HepG2 (cell line): ENCODE measurements around the gene HSD11B2. TPM values are rescaled to one million over a fixed set of nuclear protein-coding genes. Genes with fewer than 3 reads are reported as not detected.
A peak's percentile ranks its signal among the peaks of the same experiment; 100 is the strongest.

Experiments
- ATAC-seq: fragments of 200-7000 bp; cut with Tn5 transposase; 3 replicates; pipeline ENCODE4 v1.9.1; 2020; ENCODE audit warnings: mild to moderate bottlenecking, moderate library complexity
- BruUV-seq: library from RNA; stranded (reverse); fragments of 400-500 nt; replicated peaks from 2 replicates; lab custom pipeline; 2021; lab: Mats Ljungman, UMichigan
- CTCF ChIA-PET: fragments of 300-600 bp; formaldehyde crosslinking; extraction: SDS; loops from one replicate; lab custom pipeline; 2021; ENCODE audit warnings: low total read pairs, inconsistent platforms, low intra/inter-chr PET ratio; lab: Yijun Ruan, JAX
- POLR2A ChIA-PET: fragments of 350-600 bp; sonication (Branson Sonifier 250); formaldehyde crosslinking; loops from one replicate; lab custom pipeline; 2020; ENCODE audit warnings: antibody characterized with exemption, inconsistent platforms; lab: Yijun Ruan, JAX
- DNase-seq: peaks from one replicate; pipeline ENCODE4 v3.0.0-alpha.2; 2015; ENCODE audit warnings: low spot score
- FAIRE-seq: peaks from 3 replicates; lab custom pipeline; 2011; peaks lifted over from hg19 to GRCh38; lab: Jason Lieb, UNC
- H2AFZ ChIP-seq: one replicate; pipeline ENCODE4 v1.6.1; 2011; ENCODE audit warnings: low read length, inconsistent platforms
- H3K27ac ChIP-seq: fragments of 300-600 bp; 3 replicates; pipeline ENCODE4 v1.8.0; 2011; ENCODE audit warnings: mixed run types, mild to moderate bottlenecking, mixed read lengths, low read length, inconsistent platforms; ENCODE audit not compliant: insufficient read depth; ENCODE audit errors: extremely low read length
- H3K27me3 ChIP-seq, 2 experiments: fragments of 200-600 bp in 1 of 2; 2 replicates in 1 of 2; 3 replicates in 1 of 2; pipeline versions ENCODE4 v1.6.0 to v1.8.0; 2011; ENCODE audit warnings: low read length in 2 of 2, mild to moderate bottlenecking in 2 of 2, moderate library complexity in 2 of 2, inconsistent platforms in 1 of 2; ENCODE audit not compliant: insufficient read depth in 2 of 2, control insufficient read depth in 1 of 2
- H3K36me3 ChIP-seq, 2 experiments: fragments of 200-600 bp in 1 of 2; replicated peaks in 1 of 2; 2 replicates in 1 of 2; 3 replicates in 1 of 2; pipeline versions ENCODE4 v1.5.1 to v1.8.0; 2011; ENCODE audit warnings: low read length in 2 of 2, inconsistent platforms in 1 of 2; ENCODE audit not compliant: insufficient read depth in 2 of 2, control insufficient read depth in 1 of 2
- H3K4me1 ChIP-seq: 2 replicates; pipeline ENCODE4 v1.5.1; 2012; ENCODE audit warnings: low read length, inconsistent platforms; ENCODE audit not compliant: insufficient read depth
- H3K4me2 ChIP-seq: 2 replicates; pipeline ENCODE4 v1.6.0; 2011; ENCODE audit warnings: low read depth, low read length, inconsistent platforms
- H3K4me3 ChIP-seq, 3 experiments: fragments of 200-600 bp in 1 of 3; sonication (generic), shearing (Covaris generic) in 1 of 3; replicated peaks in 1 of 3; 2 replicates each; pipeline ENCODE4 v1.5.1; 2011 to 2016; ENCODE audit warnings: low read length in 3 of 3, inconsistent platforms in 2 of 3, low read depth in 2 of 3, mild to moderate bottlenecking in 2 of 3, control low read depth in 1 of 3, mixed read lengths in 1 of 3; ENCODE audit not compliant: insufficient read depth in 1 of 3
- H3K79me2 ChIP-seq: one replicate; pipeline ENCODE4 v1.6.1; 2011; ENCODE audit warnings: low read length, inconsistent platforms; ENCODE audit not compliant: insufficient read depth
- H3K9ac ChIP-seq: 2 replicates; pipeline ENCODE4 v1.6.0; 2011; ENCODE audit warnings: mild to moderate bottlenecking, low read depth, low read length, inconsistent platforms; ENCODE audit not compliant: insufficient read depth
- H3K9me3 ChIP-seq: 2 replicates; pipeline ENCODE4 v1.5.1; 2012; ENCODE audit warnings: mild to moderate bottlenecking, low read length
- H4K20me1 ChIP-seq: 2 replicates; pipeline ENCODE4 v1.6.0; 2011; ENCODE audit warnings: inconsistent platforms, mild to moderate bottlenecking, low read length, moderate library complexity; ENCODE audit not compliant: insufficient read depth
- ATF7-NPFF ChIP-seq: sonication (generic); formaldehyde crosslinking; IDR thresholded peaks from 2 replicates; pipeline ENCODE4 v1.8.1; 2023; ENCODE audit warnings: mild to moderate bottlenecking, low read depth, missing genetic modification reagents, moderate library complexity
- CCDC6 ChIP-seq: sonication (generic); formaldehyde crosslinking; IDR thresholded peaks from 2 replicates; pipeline ENCODE4 v1.8.1; 2022; ENCODE audit warnings: mild to moderate bottlenecking, missing genetic modification reagents, moderate library complexity
- DNMT3B ChIP-seq: conservative IDR thresholded peaks from 2 replicates; pipeline ENCODE4 v1.6.1; 2016; ENCODE audit warnings: missing biosample characterization, control low read depth
- HOXA9 ChIP-seq: sonication (generic); formaldehyde crosslinking; IDR thresholded peaks from 2 replicates; pipeline ENCODE4 v1.8.1; 2022; ENCODE audit warnings: missing genetic modification reagents, mild to moderate bottlenecking, moderate library complexity, borderline replicate concordance
- KLF16 ChIP-seq, 2 experiments: sonication (generic) in 1 of 2; formaldehyde crosslinking in 1 of 2; IDR thresholded peaks; 2 replicates each; pipeline versions ENCODE4 v1.6.1 to v1.8.0; 2016 to 2023; ENCODE audit warnings: missing genetic modification reagents in 2 of 2, missing compliant biosample characterization in 1 of 2
- MLLT10 ChIP-seq: sonication (generic); formaldehyde crosslinking; IDR thresholded peaks from 2 replicates; pipeline ENCODE4 v1.4.0; 2020; ENCODE audit warnings: missing genetic modification reagents
- RFXANK ChIP-seq: IDR thresholded peaks from 2 replicates; pipeline ENCODE4 v1.6.1; 2016
- RXRB ChIP-seq: IDR thresholded peaks from 2 replicates; pipeline ENCODE4 v1.6.1; 2016; ENCODE audit warnings: borderline replicate concordance, missing genetic modification reagents, missing compliant biosample characterization
- TBL1XR1 ChIP-seq: fragments of 150-350 bp; IDR thresholded peaks from 2 replicates; pipeline ENCODE4 v1.6.1; 2014; ENCODE audit warnings: borderline replicate concordance, low read length; ENCODE audit not compliant: partially characterized antibody
- YY1 ChIP-seq: IDR thresholded peaks from 2 replicates; pipeline ENCODE4 v1.6.1; 2011; ENCODE audit warnings: low read length, low read depth, moderate library complexity, mild to moderate bottlenecking; ENCODE audit not compliant: insufficient read depth, insufficient replicate concordance
- ZBTB38 ChIP-seq: sonication (generic); formaldehyde crosslinking; IDR thresholded peaks from 2 replicates; pipeline ENCODE4 v1.5.1; 2020; ENCODE audit warnings: mild to moderate bottlenecking, missing genetic modification reagents
- ZFX ChIP-seq: sonication (generic); formaldehyde crosslinking; IDR thresholded peaks from 2 replicates; pipeline ENCODE4 v1.4.0; 2020; ENCODE audit warnings: mild to moderate bottlenecking, low read depth, missing genetic modification reagents, moderate library complexity
- ZMYM4 ChIP-seq: sonication (generic); formaldehyde crosslinking; IDR thresholded peaks from 2 replicates; pipeline ENCODE4 v1.8.1; 2023; ENCODE audit warnings: mild to moderate bottlenecking, missing genetic modification reagents
- ZNF337 ChIP-seq: sonication (generic); formaldehyde crosslinking; IDR thresholded peaks from 2 replicates; pipeline ENCODE4 v1.5.1; 2020; ENCODE audit warnings: missing genetic modification reagents, low read depth, mild to moderate bottlenecking, borderline replicate concordance
- ZNF382 ChIP-seq: sonication (generic); formaldehyde crosslinking; IDR thresholded peaks from 2 replicates; pipeline ENCODE4 v1.5.0; 2020; ENCODE audit warnings: missing genetic modification reagents, mild to moderate bottlenecking, borderline replicate concordance
- WGBS: methylation state at CpG from one replicate; pipeline ENCODE4 v1.1.6; 2017; ENCODE audit warnings: low lambda C conversion rate; 5-methylcytosine and 5-hydroxymethylcytosine counted together
- in situ Hi-C: cut with HindIII; loops from 2 replicates; pipeline ENCODE4 v1.10.0; 2017; ENCODE audit warnings: low pct_unique_long_range_greater_than_20kb; ENCODE audit not compliant: extremely low pct_ligation_motif_present
- intact Hi-C: fragments of 100-400 bp; cut with micrococcal nuclease; formaldehyde crosslinking; loops from one replicate; pipeline ENCODE4 v1.10.0; 2022; ENCODE audit not compliant: unreplicated experiment
- polyA plus RNA-seq, 8 experiments: library from polyadenylated mRNA; depleted of rRNA in 3 of 8; stranded (reverse) in 7 of 8; unstranded in 1 of 8; fragments of >200 nt; fragmentation: Illumina TruSeq in 4 of 8; extraction: Trizol in 4 of 8; gene quantifications; 2 replicates each; pipeline versions ENCODE4 v1.2.1 to v1.2.3, GENCODE V29; 2011 to 2016; ENCODE audit warnings: low read depth in 4 of 8, missing spikeins in 1 of 8, mixed read lengths in 1 of 8; ENCODE audit not compliant: insufficient read depth in 1 of 8
- total RNA-seq, 5 experiments: library from RNA; depleted of rRNA; stranded (reverse); fragments of >200 nt; fragmentation: Illumina TruSeq; extraction: Trizol; gene quantifications; 2 replicates each; pipeline ENCODE4 v1.2.3, GENCODE V29; 2016; ENCODE audit warnings: low read depth in 1 of 5
- TF ChIP-seq, protein P1 (sequence below): sonication (generic); formaldehyde crosslinking; IDR thresholded peaks from 2 replicates; pipeline ENCODE4 v1.4.0; 2020; ENCODE audit warnings: missing genetic modification reagents
- TF ChIP-seq, protein P2 (sequence below): sonication (generic); formaldehyde crosslinking; IDR thresholded peaks from 2 replicates; pipeline ENCODE4 v1.4.0; 2020; ENCODE audit warnings: missing genetic modification reagents, borderline replicate concordance

HSD11B2 gene
- total and polyA plus RNA-seq, 2 of the 13 experiments (the other 11 are each of a cell fraction or from before 2014, with no cell fraction given) = 8.9 to 13.6 TPM

DNA sequence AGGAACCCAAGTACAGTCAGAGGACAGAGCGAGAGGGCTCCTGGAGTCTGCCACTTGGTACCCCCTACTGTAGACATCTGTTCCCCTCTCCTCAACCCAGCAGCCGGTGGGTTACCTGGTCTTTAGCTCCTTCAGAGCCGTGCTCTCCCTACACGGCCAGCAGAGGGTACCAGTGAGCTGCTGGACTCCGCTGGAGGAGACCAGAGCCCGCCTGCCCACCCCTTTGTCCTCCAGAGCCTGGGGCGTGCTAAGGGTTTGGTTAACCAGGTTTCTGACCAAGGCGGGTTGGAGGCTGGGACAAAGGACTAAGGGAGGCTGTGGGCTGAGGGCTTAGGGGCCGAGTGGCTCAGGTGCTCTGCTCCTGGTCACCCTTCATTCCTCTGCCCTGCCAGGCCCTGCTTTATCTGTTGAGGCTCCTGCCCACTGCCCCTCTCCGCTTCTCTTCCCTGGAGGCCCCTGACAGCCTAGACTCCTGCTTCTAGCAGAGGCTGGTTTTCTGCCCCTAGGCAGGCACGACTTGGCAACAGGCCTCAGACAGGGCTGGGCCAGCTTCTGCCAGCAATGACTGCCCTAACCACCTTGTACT is 2.7 kb upstream of the HSD11B2 start (continued):
- peak; percentile 62 for TF ChIP-seq RXRB (CRISPR knock-in tag)
- 0 out of 4 replicates have a peak, but pooled peaks of 1 of the 2 experiments have one; percentile 61 for TF ChIP-seq KLF16 (CRISPR knock-in tag; IDR thresholded peaks at IDR 0.05)
- no peak for TF ChIP-seq MLLT10 (CRISPR knock-in tag)
- TF ChIP-seq CCDC6 (CRISPR knock-in tag) = peak; percentile 64; the same call in 1 of the 2 replicates
- TF ChIP-seq HOXA9 (CRISPR knock-in tag) = no peak
- TF ChIP-seq ZBTB38 (CRISPR knock-in tag) = peak; percentile 43; the same call in 1 of the 2 replicates
- TF ChIP-seq YY1 = peak; percentile 49

DNA sequence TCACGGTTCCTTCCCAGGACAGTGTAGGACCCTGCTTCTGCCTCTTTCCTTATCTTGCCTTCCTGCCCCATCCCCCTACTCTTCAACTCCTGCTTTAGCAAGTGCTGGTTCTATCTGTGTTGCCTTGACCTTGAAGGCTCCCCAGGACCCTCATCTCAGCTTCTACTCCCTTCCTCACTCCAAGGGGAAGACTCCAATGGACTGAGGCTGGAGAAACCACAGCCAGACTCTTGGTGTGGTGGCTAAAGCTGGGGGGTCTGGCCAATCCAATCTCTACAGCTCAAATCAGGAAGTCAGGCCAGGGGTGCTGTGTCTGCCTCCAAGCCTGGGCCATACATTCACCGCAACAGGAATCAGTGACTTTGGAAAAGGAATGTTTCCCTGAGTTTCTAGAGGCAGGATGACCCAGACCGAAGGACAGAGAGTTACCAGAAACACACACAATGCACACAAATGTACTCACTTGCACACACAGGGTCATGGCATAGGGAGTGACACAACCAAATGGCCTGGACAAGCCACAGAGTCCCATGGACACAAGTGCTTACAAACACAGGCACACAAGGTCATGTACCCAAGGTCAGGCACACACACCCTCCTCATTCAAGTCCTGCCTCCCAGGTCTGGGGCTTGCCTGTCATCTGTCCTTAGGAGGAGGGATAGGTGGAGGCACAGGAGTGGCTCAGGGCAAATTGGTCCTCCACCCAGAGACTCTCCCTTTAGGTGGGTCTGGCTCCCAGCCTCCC is 1.7 kb upstream of the HSD11B2 start:
- in situ Hi-C loops = no loop called here
- H3K27me3 ChIP-seq = peaks cover 4 to 26% of the 10 kb centered on the region in 2 experiments; a peak in 4 of 5 replicates
- no peaks in the 10 kb centered on the region for H3K36me3 ChIP-seq
- H3K9ac ChIP-seq = peak overlapping the region; percentile 76
- DNase-seq = peak; percentile 79
- peak; percentile 95 for FAIRE-seq
- peak overlapping the region; percentile 89 for H3K27ac ChIP-seq
- POLR2A ChIA-PET = interaction anchor here (1.2 to 3.1 kb wide), 7 partner anchors 11 to 169 kb away, joined by 3 to 39 read pairs (median 7); partner anchors contain the start of gene ATP6V0D1
- H2AFZ ChIP-seq = no peak overlapping the region
- peak overlapping the region; percentile 67 to 78 (median 67); a peak in 4 of 6 replicates for H3K4me3 ChIP-seq
- H4K20me1 ChIP-seq = no peaks in the 10 kb centered on the region
- peak; percentile 36 for ATAC-seq
- intact Hi-C loops = loop anchor here (5.0 kb wide), 1 partner anchor 53 kb away; the partner anchor contains the start of genes AGRP and ATP6V0D1
- no TSS peak for BruUV-seq
- WGBS = 48% methylated on average over 2 of the region's 3 CpGs
- H3K4me1 ChIP-seq = peaks cover 55% of the 10 kb centered on the region
- H3K79me2 ChIP-seq = no peaks in the 10 kb centered on the region
- CTCF ChIA-PET = interaction anchor here (1.6 to 6.5 kb wide), 3 partner anchors 18 to 37 kb away, joined by 6 to 98 read pairs (median 56); no protein-coding TSS in a partner anchor
- H3K9me3 ChIP-seq = no peaks in the 10 kb centered on the region
- peak overlapping the region; percentile 88 for H3K4me2 ChIP-seq
- TF ChIP-seq ATF7-NPFF (CRISPR knock-in tag) (no peak; the same call in 1 of the 2 replicates), ZNF382 (CRISPR knock-in tag) (no peak), TBL1XR1 (peak; percentile 61), ZMYM4 (peak; percentile 55; the same call in 1 of the 2 replicates), ZFX (CRISPR knock-in tag) (peak; percentile 64), DNMT3B (no peak), ZNF337 (no peak), RFXANK (CRISPR knock-in tag) (no peak)
- TF ChIP-seq, protein P1, sequence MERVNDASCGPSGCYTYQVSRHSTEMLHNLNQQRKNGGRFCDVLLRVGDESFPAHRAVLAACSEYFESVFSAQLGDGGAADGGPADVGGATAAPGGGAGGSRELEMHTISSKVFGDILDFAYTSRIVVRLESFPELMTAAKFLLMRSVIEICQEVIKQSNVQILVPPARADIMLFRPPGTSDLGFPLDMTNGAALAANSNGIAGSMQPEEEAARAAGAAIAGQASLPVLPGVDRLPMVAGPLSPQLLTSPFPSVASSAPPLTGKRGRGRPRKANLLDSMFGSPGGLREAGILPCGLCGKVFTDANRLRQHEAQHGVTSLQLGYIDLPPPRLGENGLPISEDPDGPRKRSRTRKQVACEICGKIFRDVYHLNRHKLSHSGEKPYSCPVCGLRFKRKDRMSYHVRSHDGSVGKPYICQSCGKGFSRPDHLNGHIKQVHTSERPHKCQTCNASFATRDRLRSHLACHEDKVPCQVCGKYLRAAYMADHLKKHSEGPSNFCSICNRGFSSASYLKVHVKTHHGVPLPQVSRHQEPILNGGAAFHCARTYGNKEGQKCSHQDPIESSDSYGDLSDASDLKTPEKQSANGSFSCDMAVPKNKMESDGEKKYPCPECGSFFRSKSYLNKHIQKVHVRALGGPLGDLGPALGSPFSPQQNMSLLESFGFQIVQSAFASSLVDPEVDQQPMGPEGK (CRISPR knock-in tag) = peak; percentile 45; the same call in 1 of the 2 replicates
- TF ChIP-seq, protein P2, sequence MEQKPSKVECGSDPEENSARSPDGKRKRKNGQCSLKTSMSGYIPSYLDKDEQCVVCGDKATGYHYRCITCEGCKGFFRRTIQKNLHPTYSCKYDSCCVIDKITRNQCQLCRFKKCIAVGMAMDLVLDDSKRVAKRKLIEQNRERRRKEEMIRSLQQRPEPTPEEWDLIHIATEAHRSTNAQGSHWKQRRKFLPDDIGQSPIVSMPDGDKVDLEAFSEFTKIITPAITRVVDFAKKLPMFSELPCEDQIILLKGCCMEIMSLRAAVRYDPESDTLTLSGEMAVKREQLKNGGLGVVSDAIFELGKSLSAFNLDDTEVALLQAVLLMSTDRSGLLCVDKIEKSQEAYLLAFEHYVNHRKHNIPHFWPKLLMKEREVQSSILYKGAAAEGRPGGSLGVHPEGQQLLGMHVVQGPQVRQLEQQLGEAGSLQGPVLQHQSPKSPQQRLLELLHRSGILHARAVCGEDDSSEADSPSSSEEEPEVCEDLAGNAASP = peak; percentile 62; the same call in 1 of the 2 replicates
